Measurements from ENCODE around the gene ZNF618.

Gene ZNF618

GRCh38 chr9:113872485-113873143 is 3.5 kb upstream of the ZNF618 start:
- TF ChIP-seq CTCF (IDR thresholded peaks at IDR 0.05; ENCODE audit: control extremely low read depth, extremely low read depth, low read depth, missing control alignments), result no peak
- ChIA-PET CTCF (interaction anchor here (1.9 kb wide), 1 partner anchor 10 kb away, joined by 5 read pairs; no protein-coding TSS in a partner anchor), POLR2A (no interaction called here)
- DNase-seq (ENCODE audit: extremely low spot score), result no peak

GRCh38 chr9:113873446-113873845 is 2.7 kb upstream of the ZNF618 start:
- ChIA-PET POLR2A (no interaction called here), CTCF (interaction anchor here (1.9 kb wide), 1 partner anchor 11 kb away, joined by 5 read pairs; no protein-coding TSS in a partner anchor)
- no peak for DNase-seq (ENCODE audit: extremely low spot score)
- no peak for TF ChIP-seq CTCF (IDR thresholded peaks at IDR 0.05; ENCODE audit: control extremely low read depth, extremely low read depth, low read depth, missing control alignments)

GRCh38 chr9:113873926-113874325 is 2.2 kb upstream of the ZNF618 start:
- ChIA-PET CTCF (no interaction called here), POLR2A (no interaction called here)
- no peak for TF ChIP-seq CTCF (IDR thresholded peaks at IDR 0.05; ENCODE audit: control extremely low read depth, extremely low read depth, low read depth, missing control alignments)
- no peak for DNase-seq (ENCODE audit: extremely low spot score)

GRCh38 chr9:113875459-113876150 is 504 bp upstream of the ZNF618 start:
- TF ChIP-seq CTCF (IDR thresholded peaks at IDR 0.05; ENCODE audit: control extremely low read depth, extremely low read depth, low read depth, missing control alignments), result no peak
- POLR2A ChIA-PET, result no interaction called here
- CTCF ChIA-PET, result no interaction called here
- peak; percentile 35 for DNase-seq (ENCODE audit: extremely low spot score)

GRCh38 chr9:113876993-113877368 is 872 bp downstream of the ZNF618 start:
- TF ChIP-seq CTCF (IDR thresholded peaks at IDR 0.05; ENCODE audit: control extremely low read depth, extremely low read depth, low read depth, missing control alignments), result no peak
- no peak for DNase-seq (ENCODE audit: extremely low spot score)
- ChIA-PET POLR2A (no interaction called here), CTCF (no interaction called here)

GRCh38 chr9:113879318-113879717 is 3.2 kb downstream of the ZNF618 start:
- ChIA-PET CTCF (interaction anchor here (0.8 kb wide), 1 partner anchor 73 kb away, joined by 3 read pairs; no protein-coding TSS in a partner anchor), POLR2A (no interaction called here)
- DNase-seq (ENCODE audit: extremely low spot score), result no peak
- TF ChIP-seq CTCF (IDR thresholded peaks at IDR 0.05; ENCODE audit: control extremely low read depth, extremely low read depth, low read depth, missing control alignments), result no peak
